GM21717 (cell line): ENCODE measurements around the gene PCYT2.
"Not testable (repeated sequence)": the region's sequence is repeated elsewhere in the genome, so short reads cannot be mapped to it uniquely, and the experiment has no call there.

ENCODE experiments used
- ATAC-seq: cut with Tn5 transposase; IDR thresholded peaks from one replicate; pipeline ENCODE4 v1.9.1; 2021; ENCODE audit warnings: mild to moderate bottlenecking, moderate library complexity; ENCODE audit not compliant: unreplicated experiment

PCYT2 gene

GRCh38 chr17:81927653-81928543, 16.7 kb upstream of the PCYT2 start, which contains the start of gene MAFG:
MAFG (minus strand) TSS chr17:81927735; CDS start chr17:81923185, 4,550 bp downstream.
- peak; percentile 46 for ATAC-seq

GRCh38 chr17:81927152-81927652, 16.0 kb upstream of the PCYT2 start:
- ATAC-seq: no peak

- ATAC-seq: no peak
Measured at GRCh38 chr17:81926451-81927151, 15.4 kb upstream of the PCYT2 start.

GRCh38 chr17:81925860-81926450, 14.8 kb upstream of the PCYT2 start:
- no peak for ATAC-seq

GRCh38 chr17:81924557-81925532, 13.6 kb upstream of the PCYT2 start:
- no peak for ATAC-seq

- ATAC-seq: no peak
Measured at GRCh38 chr17:81923302-81924260, 12.4 kb upstream of the PCYT2 start.

GRCh38 chr17:81922566-81923301, 11.5 kb upstream of the PCYT2 start:
- no peak for ATAC-seq

- no peak for ATAC-seq
Measured at GRCh38 chr17:81921996-81922565, 10.9 kb upstream of the PCYT2 start.

GRCh38 chr17:81921537-81921862, 10.3 kb upstream of the PCYT2 start:
- no peak for ATAC-seq

GRCh38 chr17:81920612-81921536, 9.7 kb upstream of the PCYT2 start:
- ATAC-seq: no peak

- no peak for ATAC-seq
Measured at GRCh38 chr17:81918832-81919545, 7.8 kb upstream of the PCYT2 start.

GRCh38 chr17:81918333-81918669, 7.1 kb upstream of the PCYT2 start:
- ATAC-seq: not testable (repeated sequence)

GRCh38 chr17:81917565-81918332, 6.5 kb upstream of the PCYT2 start, which contains the start of gene SIRT7:
SIRT7 (minus strand) TSS chr17:81918176; CDS start chr17:81918131, 45 bp downstream.
- ATAC-seq: peak; percentile 29

- ATAC-seq: no peak
Measured at GRCh38 chr17:81916234-81917001, 5.2 kb upstream of the PCYT2 start.

GRCh38 chr17:81915331-81915730, 4.1 kb upstream of the PCYT2 start:
- ATAC-seq: no peak
